ENCODE results near the gene RNF135.
A peak's percentile ranks its signal among the peaks of the same experiment; 100 is the strongest.
"Not testable (repeated sequence)": the region's sequence is repeated elsewhere in the genome, so short reads cannot be mapped to it uniquely, and the experiment has no call there.

The RNF135 gene

DNA sequence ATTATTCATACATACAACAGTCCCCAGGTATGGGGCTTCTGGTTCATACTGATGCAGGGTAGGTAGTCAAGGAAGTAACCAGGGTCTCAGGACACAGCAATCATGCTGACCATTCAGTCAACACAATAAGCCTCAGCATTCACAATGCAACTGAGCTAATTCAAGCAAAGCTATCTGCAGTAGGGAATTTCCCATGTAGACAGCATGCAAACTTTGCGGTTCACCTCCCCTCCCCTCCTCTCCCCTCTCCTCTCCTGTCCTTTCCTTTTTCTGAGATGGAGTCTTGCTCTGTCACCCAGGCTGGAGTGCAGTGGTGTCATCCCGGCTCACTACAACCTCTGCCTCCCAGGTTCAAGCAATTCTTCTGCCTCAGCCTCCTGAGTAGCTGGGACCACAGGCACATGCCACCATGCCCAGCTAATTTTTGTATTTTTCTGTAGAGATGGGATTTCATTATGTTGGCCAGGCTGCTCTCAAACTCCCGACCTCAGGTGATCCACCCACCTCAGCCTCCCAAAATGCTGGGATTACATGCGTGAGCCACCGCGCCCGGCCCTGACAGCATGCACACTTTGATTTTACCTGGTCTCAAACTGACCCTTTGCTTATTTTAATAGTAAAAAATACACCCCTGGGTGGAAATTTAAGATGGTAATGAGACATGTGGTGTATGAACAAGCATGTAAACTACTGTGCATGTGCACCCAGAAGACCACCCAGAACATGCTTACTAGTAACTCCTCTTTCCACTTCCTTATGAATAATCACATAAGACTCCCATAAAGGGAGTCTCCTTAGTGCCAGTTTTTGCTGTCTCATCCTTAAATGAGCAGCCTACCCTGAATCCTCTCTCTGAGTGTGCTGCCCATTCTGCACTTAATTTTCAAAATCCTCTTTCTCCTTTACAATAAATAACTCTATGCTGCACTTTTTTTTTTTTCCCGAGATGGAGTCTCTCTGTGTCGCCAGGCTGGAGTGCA lies 9.3 kb upstream of the RNF135 start:
- TF ChIP-seq, protein P1, sequence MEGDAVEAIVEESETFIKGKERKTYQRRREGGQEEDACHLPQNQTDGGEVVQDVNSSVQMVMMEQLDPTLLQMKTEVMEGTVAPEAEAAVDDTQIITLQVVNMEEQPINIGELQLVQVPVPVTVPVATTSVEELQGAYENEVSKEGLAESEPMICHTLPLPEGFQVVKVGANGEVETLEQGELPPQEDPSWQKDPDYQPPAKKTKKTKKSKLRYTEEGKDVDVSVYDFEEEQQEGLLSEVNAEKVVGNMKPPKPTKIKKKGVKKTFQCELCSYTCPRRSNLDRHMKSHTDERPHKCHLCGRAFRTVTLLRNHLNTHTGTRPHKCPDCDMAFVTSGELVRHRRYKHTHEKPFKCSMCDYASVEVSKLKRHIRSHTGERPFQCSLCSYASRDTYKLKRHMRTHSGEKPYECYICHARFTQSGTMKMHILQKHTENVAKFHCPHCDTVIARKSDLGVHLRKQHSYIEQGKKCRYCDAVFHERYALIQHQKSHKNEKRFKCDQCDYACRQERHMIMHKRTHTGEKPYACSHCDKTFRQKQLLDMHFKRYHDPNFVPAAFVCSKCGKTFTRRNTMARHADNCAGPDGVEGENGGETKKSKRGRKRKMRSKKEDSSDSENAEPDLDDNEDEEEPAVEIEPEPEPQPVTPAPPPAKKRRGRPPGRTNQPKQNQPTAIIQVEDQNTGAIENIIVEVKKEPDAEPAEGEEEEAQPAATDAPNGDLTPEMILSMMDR (IDR thresholded peaks at IDR 0.05): no peak
- Histone ChIP-seq H3K4me3 (ENCODE audit: low read depth in 1 of 2, low read length in 1 of 2) (no peak overlapping the region), H3K36me3 (no peaks in the 10 kb centered on the region), H3K27me3 (no peaks in the 10 kb centered on the region), H3K27ac (no peak overlapping the region), H3K4me1 (ENCODE audit: control insufficient read depth in 1 of 2, insufficient read depth in 1 of 2, low read depth in 1 of 2, low read length in 1 of 2) (peaks cover 25 to 26% of the 10 kb centered on the region in 2 experiments), H3K9me3 (no peaks in the 10 kb centered on the region)

DNA sequence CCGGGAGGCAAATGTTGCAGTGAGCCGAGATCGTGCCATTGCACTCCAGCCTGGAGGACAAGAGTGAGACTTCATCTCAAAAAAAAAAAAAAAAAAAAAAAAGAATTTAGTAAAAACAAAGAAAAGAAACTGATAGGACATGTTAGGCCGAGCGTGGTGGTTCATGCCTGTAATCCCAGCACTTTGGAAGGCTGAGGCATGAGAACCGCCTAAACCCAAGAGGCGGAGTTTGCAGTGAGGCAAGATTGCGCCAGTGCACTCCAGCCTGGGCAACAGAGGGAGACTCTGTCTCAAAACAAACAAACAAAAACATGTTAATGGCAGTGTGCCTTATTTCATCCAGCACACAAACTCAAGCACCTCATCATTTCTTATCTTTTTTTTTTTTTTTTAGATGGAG lies 6.5 kb upstream of the RNF135 start:
- H3K9me3 ChIP-seq; H3K27me3 ChIP-seq; H3K36me3 ChIP-seq; H3K27ac ChIP-seq; H3K4me3 ChIP-seq (ENCODE audit: low read depth in 1 of 2, low read length in 1 of 2): not testable (repeated sequence)
- H3K4me1 ChIP-seq (ENCODE audit: control insufficient read depth in 1 of 2, insufficient read depth in 1 of 2, low read depth in 1 of 2, low read length in 1 of 2): peaks cover 27% of the 10 kb centered on the region in 2 experiments

DNA sequence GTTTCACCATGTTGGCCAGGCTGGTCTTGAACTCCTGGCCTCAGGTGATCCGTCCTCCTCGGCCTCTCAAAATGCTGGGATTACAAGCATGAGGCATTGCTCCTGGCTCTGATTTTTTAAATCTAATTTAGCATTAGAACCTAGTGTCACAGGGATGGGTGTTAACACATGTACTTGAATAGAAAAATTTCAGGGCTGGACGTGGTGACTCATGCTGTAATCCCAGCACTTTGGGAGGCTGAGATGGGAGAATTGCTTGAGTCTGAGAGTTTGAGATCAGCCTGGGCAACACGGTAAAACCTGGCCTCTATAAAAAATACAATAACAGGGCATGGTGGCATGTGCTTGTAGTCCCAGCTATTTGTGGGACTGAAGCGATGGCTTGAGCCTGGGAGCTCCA lies 6.0 kb upstream of the RNF135 start:
- Histone ChIP-seq H3K9me3 (no peaks in the 10 kb centered on the region), H3K27me3 (no peaks in the 10 kb centered on the region), H3K27ac (no peak overlapping the region), H3K36me3 (no peaks in the 10 kb centered on the region), H3K4me1 (ENCODE audit: control insufficient read depth in 1 of 2, insufficient read depth in 1 of 2, low read depth in 1 of 2, low read length in 1 of 2) (peaks cover 28 to 29% of the 10 kb centered on the region in 2 experiments), H3K4me3 (ENCODE audit: low read depth in 1 of 2, low read length in 1 of 2) (no peak overlapping the region)
- TF ChIP-seq, protein P1 (IDR thresholded peaks at IDR 0.05): no peak

DNA sequence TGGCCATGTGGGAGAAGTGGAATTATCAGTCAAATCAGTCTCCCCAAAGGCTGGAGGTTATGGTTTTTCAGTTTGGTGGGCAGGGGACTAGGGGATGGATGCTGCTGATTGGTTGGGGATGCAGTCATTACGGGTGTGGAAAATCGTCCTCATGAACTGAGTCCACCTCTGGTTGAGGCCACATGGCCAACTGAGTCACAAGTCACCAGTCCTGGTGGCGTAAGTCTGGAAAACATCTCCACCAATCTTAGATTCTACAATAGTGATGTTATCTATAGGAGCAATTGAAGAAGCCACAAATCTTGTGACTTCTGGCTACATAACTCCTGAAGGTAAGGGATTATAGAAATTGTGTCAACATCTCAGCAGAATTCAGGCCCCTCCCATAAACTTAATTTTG lies 5.2 kb upstream of the RNF135 start:
- TF ChIP-seq, protein P1 (IDR thresholded peaks at IDR 0.05): no peak
- Histone ChIP-seq H3K27me3 (no peaks in the 10 kb centered on the region), H3K4me3 (ENCODE audit: low read depth in 1 of 2, low read length in 1 of 2) (no peak overlapping the region), H3K9me3 (no peaks in the 10 kb centered on the region), H3K27ac (no peak overlapping the region), H3K36me3 (no peaks in the 10 kb centered on the region), H3K4me1 (ENCODE audit: control insufficient read depth in 1 of 2, insufficient read depth in 1 of 2, low read depth in 1 of 2, low read length in 1 of 2) (peaks cover 29 to 31% of the 10 kb centered on the region in 2 experiments)

DNA sequence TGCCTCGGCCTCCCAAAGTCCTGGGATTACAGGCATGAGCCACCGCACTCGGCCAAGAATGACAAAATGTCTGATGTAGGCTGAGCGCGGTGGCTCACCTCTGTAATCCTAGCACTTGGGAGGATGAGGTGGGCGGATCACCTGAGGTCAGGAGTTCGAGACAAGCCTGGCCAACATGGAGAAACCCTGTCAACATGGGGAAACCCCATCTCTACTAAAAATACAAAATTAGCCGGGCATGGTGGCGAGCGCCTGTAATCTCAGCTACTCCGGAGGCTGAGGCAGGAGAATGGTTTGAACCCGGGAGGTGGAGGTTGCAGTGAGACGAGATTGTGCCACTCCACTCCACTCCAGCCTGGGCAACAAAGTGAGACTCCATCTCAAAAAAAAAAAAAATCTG lies 2.9 kb upstream of the RNF135 start:
- H3K36me3 ChIP-seq, H3K9me3 ChIP-seq, H3K27me3 ChIP-seq: not testable (repeated sequence)
- Histone ChIP-seq H3K27ac (peak overlapping the region; percentile 82), H3K4me3 (ENCODE audit: low read depth in 1 of 2, low read length in 1 of 2) (peak overlapping the region; percentile 53 to 61), H3K4me1 (ENCODE audit: control insufficient read depth in 1 of 2, insufficient read depth in 1 of 2, low read depth in 1 of 2, low read length in 1 of 2) (peaks cover 42 to 43% of the 10 kb centered on the region in 2 experiments)

DNA sequence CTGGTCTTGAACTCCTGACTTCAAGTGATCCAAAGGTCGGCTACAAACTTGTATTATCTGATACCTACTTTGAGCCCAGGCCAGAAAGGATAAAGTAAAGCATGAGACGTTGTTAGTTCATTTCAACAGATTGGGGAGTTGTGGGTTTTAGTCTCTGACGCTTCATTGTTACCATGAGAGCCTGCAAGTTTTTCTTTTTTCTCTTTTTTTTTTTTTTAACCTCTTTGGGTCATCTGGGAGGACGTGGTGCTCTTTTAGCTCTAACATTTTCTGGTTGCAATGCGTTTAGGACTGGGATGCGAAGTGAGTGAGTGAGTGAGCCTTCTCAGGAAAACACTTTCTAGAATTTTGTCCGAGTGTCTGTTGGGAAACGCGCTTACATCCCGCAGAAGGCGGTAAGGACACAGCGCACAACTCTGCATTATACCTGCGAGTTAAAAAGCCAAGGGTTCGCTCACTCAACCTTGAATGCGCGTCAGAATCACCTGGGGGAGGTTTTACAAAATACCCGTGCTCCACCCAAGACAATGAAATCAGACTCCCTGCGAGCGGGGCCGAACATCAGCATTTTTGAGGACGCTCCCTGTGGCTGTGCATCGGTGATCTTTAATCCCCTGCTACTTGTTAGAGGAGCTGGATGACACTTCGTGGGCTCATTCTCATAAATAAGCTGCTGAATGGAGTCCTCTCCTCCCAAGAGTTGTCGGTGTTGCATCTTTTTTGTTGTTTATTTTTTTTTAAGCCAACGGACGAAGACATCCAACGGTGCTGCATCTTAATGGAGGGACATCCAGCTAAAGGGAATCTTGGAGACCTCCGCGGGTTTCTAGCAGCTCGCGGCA lies 629 bp upstream of the RNF135 start:
- Histone ChIP-seq H3K4me1 (ENCODE audit: control insufficient read depth in 1 of 2, insufficient read depth in 1 of 2, low read depth in 1 of 2, low read length in 1 of 2) (peaks cover 44 to 53% of the 10 kb centered on the region in 2 experiments), H3K27me3 (no peaks in the 10 kb centered on the region), H3K36me3 (no peaks in the 10 kb centered on the region), H3K9me3 (no peaks in the 10 kb centered on the region), H3K27ac (peak overlapping the region; percentile 93), H3K4me3 (ENCODE audit: low read depth in 1 of 2, low read length in 1 of 2) (peak overlapping the region; percentile 71 to 72)
- TF ChIP-seq, protein P1 (IDR thresholded peaks at IDR 0.05): no peak
